Fibroblast of the aortic adventitia (primary cell): ENCODE data around the gene PEX11G. TPM values are rescaled to one million over a fixed set of nuclear protein-coding genes. Genes with fewer than 3 reads are reported as not detected.
A peak's percentile ranks its signal among the peaks of the same experiment; 100 is the strongest.

ENCODE experiments used
- DNase-seq: peaks from one replicate; pipeline ENCODE4 v3.0.0-alpha.2; 2010; ENCODE audit warnings: low read depth
- H3K4me3 ChIP-seq: 2 replicates; pipeline ENCODE4 v1.5.1; 2011; ENCODE audit warnings: low read depth, mild to moderate bottlenecking, control low read depth, low read length, moderate library complexity
- total RNA-seq: library from RNA; depleted of rRNA; stranded (reverse); fragments of >200 nt; gene quantifications from 2 replicates; pipeline ENCODE4 v1.2.3, GENCODE V29; 2012; ENCODE audit warnings: low replicate concordance
- TF ChIP-seq, protein P1 (sequence below): IDR thresholded peaks from 2 replicates; pipeline ENCODE4 v1.5.1; 2011; ENCODE audit warnings: mild to moderate bottlenecking, low read length, control low read depth, inconsistent platforms; ENCODE audit not compliant: insufficient read depth

The PEX11G gene
- total RNA-seq, 1 donor, result 1.6 TPM

DNA sequence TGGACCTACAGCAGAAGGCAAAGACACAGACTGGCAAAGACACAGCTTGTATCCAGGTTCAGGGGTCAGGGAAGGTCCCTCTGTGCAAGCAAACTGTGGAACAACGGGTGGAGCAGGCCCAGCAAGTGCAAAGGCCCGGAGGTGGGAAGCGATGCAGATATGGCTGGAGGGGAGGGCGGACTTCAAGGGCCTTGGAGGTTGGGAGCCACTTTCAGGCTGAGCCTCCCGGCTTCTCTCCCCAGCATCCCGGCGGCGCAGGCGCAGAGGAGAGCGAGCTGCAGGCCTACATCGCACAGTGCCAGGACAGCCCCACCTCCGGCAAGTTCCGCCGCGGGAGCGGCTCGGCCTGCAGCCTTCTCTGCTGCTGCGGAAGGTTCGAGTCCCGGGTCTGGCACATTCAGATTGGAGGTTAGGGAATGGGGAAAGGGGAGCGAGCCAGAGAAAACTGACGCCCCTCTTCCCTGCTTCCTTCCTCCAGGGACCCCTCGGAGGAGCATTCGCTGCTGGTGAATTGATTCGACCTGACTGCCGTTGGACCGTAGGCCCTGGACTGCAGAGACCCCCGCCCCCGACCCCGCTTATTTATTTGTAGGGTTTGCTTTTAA lies 44.5 kb upstream of the PEX11G start:
- TF ChIP-seq, protein P1, sequence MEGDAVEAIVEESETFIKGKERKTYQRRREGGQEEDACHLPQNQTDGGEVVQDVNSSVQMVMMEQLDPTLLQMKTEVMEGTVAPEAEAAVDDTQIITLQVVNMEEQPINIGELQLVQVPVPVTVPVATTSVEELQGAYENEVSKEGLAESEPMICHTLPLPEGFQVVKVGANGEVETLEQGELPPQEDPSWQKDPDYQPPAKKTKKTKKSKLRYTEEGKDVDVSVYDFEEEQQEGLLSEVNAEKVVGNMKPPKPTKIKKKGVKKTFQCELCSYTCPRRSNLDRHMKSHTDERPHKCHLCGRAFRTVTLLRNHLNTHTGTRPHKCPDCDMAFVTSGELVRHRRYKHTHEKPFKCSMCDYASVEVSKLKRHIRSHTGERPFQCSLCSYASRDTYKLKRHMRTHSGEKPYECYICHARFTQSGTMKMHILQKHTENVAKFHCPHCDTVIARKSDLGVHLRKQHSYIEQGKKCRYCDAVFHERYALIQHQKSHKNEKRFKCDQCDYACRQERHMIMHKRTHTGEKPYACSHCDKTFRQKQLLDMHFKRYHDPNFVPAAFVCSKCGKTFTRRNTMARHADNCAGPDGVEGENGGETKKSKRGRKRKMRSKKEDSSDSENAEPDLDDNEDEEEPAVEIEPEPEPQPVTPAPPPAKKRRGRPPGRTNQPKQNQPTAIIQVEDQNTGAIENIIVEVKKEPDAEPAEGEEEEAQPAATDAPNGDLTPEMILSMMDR, result no peak
- peak overlapping the region; percentile 99 for H3K4me3 ChIP-seq
- DNase-seq, result peak; percentile 74

GRCh38 chr19:7529610-7530490 lies 41.0 kb upstream of the PEX11G start:
- TF ChIP-seq, protein P1, result no peak
- no peak for DNase-seq
- no peak overlapping the region for H3K4me3 ChIP-seq

DNA sequence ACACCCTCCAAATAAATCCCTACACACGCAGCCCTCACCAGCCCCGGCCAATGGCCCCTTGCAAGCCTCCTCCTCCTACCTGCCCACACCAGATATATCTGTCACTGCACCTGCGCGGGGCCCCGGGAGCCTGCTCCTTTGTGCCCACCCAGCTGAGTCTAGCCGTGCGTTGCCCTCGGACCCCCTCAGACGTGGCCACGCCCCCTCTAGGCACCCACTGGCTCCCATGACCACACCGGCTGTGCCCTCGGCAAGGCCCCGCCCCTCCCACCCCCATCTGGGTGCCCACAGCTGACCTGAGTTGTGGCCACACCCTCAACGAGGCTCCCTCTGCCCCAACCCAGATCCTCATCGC lies 40.4 kb upstream of the PEX11G start:
- DNase-seq, result no peak
- TF ChIP-seq, protein P1, result no peak
- H3K4me3 ChIP-seq, result no peak overlapping the region

DNA sequence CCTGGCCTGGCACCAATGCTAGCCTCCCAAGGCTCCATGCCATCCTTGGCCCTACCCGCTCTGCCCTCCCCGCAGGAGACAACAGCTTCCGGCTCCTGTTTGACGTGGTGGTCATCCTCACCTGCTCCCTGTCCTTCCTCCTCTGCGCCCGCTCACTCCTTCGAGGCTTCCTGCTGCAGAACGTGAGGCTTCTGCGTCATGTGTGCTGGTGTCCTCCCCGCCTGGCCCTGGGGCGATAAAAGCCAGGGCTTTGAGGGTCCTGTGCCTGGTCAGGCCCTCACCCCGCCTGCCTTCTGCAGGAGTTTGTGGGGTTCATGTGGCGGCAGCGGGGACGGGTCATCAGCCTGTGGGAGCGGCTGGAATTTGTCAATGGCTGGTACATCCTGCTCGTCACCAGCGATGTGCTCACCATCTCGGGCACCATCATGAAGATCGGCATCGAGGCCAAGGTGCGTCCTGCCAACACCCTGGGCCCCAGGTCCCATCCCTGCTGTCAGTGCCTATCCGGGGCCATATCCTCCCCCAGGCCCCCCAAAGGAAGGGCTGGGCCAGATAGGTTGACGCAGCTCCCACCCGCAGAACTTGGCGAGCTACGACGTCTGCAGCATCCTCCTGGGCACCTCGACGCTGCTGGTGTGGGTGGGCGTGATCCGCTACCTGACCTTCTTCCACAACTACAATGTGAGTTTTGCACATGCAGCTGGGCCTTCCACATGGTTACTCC lies 39.8 kb upstream of the PEX11G start:
- TF ChIP-seq, protein P1, result no peak
- no peak for DNase-seq
- H3K4me3 ChIP-seq, result no peak overlapping the region

- DNase-seq, result no peak
- TF ChIP-seq, protein P1, result no peak
Measured at GRCh38 chr19:7528192-7528519, 39.3 kb upstream of the PEX11G start.

DNA sequence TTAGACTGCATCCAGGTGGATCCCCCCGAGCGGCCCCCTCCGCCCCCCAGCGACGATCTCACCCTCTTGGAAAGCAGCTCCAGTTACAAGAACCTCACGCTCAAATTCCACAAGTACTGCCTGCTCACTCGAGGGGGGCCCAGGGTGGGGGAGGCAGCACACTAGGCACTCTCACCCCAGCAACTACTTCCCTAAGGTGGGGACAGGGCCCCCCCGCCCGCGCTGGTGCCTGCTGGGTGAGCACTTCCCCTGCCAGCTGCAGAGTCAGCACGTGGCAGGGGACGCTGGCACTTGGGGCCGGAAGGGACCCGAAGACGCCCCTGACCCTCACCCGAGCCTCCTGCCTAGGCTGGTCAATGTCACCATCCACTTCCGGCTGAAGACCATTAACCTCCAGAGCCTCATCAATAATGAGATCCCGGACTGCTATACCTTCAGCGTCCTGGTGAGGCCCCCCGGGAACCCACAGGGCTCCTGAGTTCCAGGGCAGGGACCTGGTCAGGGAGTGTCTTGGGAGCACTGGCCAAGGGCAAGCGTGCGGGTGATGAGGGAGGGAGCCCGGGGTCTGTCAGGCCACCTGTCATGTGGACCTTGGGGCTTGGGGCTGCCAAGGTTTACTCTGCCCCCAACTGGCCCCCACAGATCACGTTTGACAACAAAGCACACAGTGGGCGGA lies 38.8 kb upstream of the PEX11G start:
- TF ChIP-seq, protein P1, result no peak
- H3K4me3 ChIP-seq, result no peak overlapping the region
- no peak for DNase-seq

More at GRCh38 chr19:7528192-7528519, 39.3 kb upstream of the PEX11G start:
- no peak overlapping the region for H3K4me3 ChIP-seq
